ENCODE measurements around the gene MAP4K2.

GRCh38 chr11:64743591-64744543, 59.1 kb downstream of the MAP4K2 start, which contains the start of gene RASGRP2:
- TF ChIP-seq CTCF (conservative IDR thresholded peaks at IDR 0.05) (0 out of 2 replicates have a peak, but pooled peaks have one; percentile 24), ZFX (IDR thresholded peaks at IDR 0.05) (no peak)

All from C4-2B (cell line).